K562 (cell line): ENCODE results near the gene KRT31. TPM values are rescaled to one million over a fixed set of nuclear protein-coding genes. Genes with fewer than 3 reads are reported as not detected.

ENCODE experiments used
- ATAC-seq: fragments of 200-7000 bp; cut with Tn5 transposase; 3 replicates; pipeline ENCODE4 v1.9.1; 2020; ENCODE audit warnings: moderate library complexity
- Bru-seq: library from RNA; stranded (reverse); fragments of 400-500 nt; gene quantifications from one replicate; lab custom pipeline; 2021; lab: Mats Ljungman, UMichigan
- BruChase-seq, 2 experiments: library from RNA; stranded (reverse); fragments of 400-500 nt; gene quantifications; one replicate each; lab custom pipeline; 2021; lab: Mats Ljungman, UMichigan
- BruUV-seq: library from RNA; stranded (reverse); fragments of 400-500 nt; replicated peaks from 2 replicates; lab custom pipeline; 2021; lab: Mats Ljungman, UMichigan
- CTCF ChIA-PET: fragments of 300-600 bp; formaldehyde crosslinking; extraction: SDS; loops from one replicate; lab custom pipeline; 2021; ENCODE audit warnings: low intra/inter-chr PET ratio; lab: Yijun Ruan, JAX
- POLR2A ChIA-PET: fragments of 300-600, 350-650 bp; sonication (Branson Sonifier 250); formaldehyde crosslinking; extraction: SDS; loops from one replicate; lab custom pipeline; 2021; ENCODE audit warnings: antibody characterized with exemption, inconsistent platforms; lab: Yijun Ruan, JAX
- DNase-seq, 4 experiments: peaks; one replicate each; pipeline versions ENCODE4 v3.0.0 to v3.0.0-alpha.2; 2011 to 2018; ENCODE audit warnings: low spot score in 3 of 4, mixed read lengths in 3 of 4; ENCODE audit errors: extremely low read depth in 1 of 4
- FAIRE-seq: peaks from 2 replicates; lab custom pipeline; 2011; peaks lifted over from hg19 to GRCh38; lab: Jason Lieb, UNC
- H2AFZ ChIP-seq: 2 replicates; pipeline ENCODE4 v1.6.0; 2011; ENCODE audit warnings: low read depth, low read length, control low read depth, inconsistent platforms
- H3K27ac ChIP-seq: fragments of 200-600 bp; 3 replicates; pipeline ENCODE4 v1.8.0; 2011; ENCODE audit warnings: low read depth, mild to moderate bottlenecking, control low read depth, inconsistent platforms, low read length, moderate library complexity, mixed read lengths; ENCODE audit errors: extremely low read depth
- H3K27me3 ChIP-seq, 2 experiments: fragments of 300-600 bp in 1 of 2; 2 replicates in 1 of 2; 3 replicates in 1 of 2; pipeline versions ENCODE4 v1.6.0 to v1.8.0; 2011; ENCODE audit warnings: inconsistent platforms in 2 of 2, low read length in 2 of 2, mild to moderate bottlenecking in 1 of 2, mixed read lengths in 1 of 2, moderate library complexity in 1 of 2; ENCODE audit not compliant: control insufficient read depth in 2 of 2, insufficient read depth in 2 of 2
- H3K36me3 ChIP-seq: fragments of 300-600 bp; 3 replicates; pipeline ENCODE4 v1.8.0; 2011; ENCODE audit warnings: mild to moderate bottlenecking, low read length, inconsistent platforms; ENCODE audit not compliant: control insufficient read depth, insufficient read depth
- H3K4me1 ChIP-seq, 2 experiments: fragments of 200-600 bp in 1 of 2; replicated peaks in 1 of 2; 2 replicates in 1 of 2; 3 replicates in 1 of 2; pipeline versions ENCODE4 v1.5.1 to v1.8.0; 2011; ENCODE audit warnings: inconsistent platforms in 2 of 2, low read length in 2 of 2, mild to moderate bottlenecking in 1 of 2, mixed read lengths in 1 of 2, moderate library complexity in 1 of 2; ENCODE audit not compliant: control insufficient read depth in 2 of 2, insufficient read depth in 2 of 2
- H3K4me2 ChIP-seq: 2 replicates; pipeline ENCODE4 v1.6.1; 2011; ENCODE audit warnings: low read length, control low read depth, inconsistent platforms, mixed read lengths; ENCODE audit not compliant: insufficient read depth
- H3K4me3 ChIP-seq: fragments of 200-600 bp; sonication (generic), shearing (Covaris generic); 2 replicates; pipeline ENCODE4 v1.5.1; 2016; ENCODE audit warnings: control low read depth, inconsistent platforms
- H3K79me2 ChIP-seq: fragments of 200-600 bp; 3 replicates; pipeline ENCODE4 v1.8.0; 2011; ENCODE audit warnings: low read length, inconsistent platforms; ENCODE audit not compliant: control insufficient read depth, insufficient read depth
- H3K9ac ChIP-seq, 2 experiments: 2 replicates each; pipeline versions ENCODE4 v1.6.0 to v1.6.1; 2011; ENCODE audit warnings: low read depth in 2 of 2, low read length in 2 of 2, control low read depth in 1 of 2, inconsistent platforms in 1 of 2, mild to moderate bottlenecking in 1 of 2, mixed read lengths in 1 of 2; ENCODE audit not compliant: insufficient read depth in 1 of 2
- H3K9me1 ChIP-seq: one replicate; pipeline ENCODE4 v1.6.0; 2011; ENCODE audit warnings: inconsistent platforms, mild to moderate bottlenecking, low read length, moderate library complexity; ENCODE audit not compliant: control insufficient read depth, insufficient read depth
- H3K9me3 ChIP-seq: replicated peaks from 2 replicates; pipeline ENCODE4 v1.5.1; 2011; ENCODE audit warnings: low read depth, low read length, inconsistent platforms; ENCODE audit not compliant: control insufficient read depth, insufficient read depth
- H4K20me1 ChIP-seq: replicated peaks from 2 replicates; pipeline ENCODE4 v1.6.1; 2011; ENCODE audit warnings: low read length, inconsistent platforms, mixed read lengths; ENCODE audit not compliant: control insufficient read depth, insufficient read depth
- GTF2E2 ChIP-seq: fragments of 200-800 bp; sonication (Bioruptor generic); IDR thresholded peaks from 2 replicates; pipeline ENCODE4 v1.6.1; 2016; ENCODE audit warnings: missing genetic modification characterization, missing compliant biosample characterization
- SMAD4 ChIP-seq: fragments of 250-450 bp; sonication (Bioruptor Pico); conservative IDR thresholded peaks from 2 replicates; pipeline ENCODE4 v1.8.0; 2021; ENCODE audit warnings: inconsistent platforms, mild to moderate bottlenecking, moderate library complexity
- SMARCC2 ChIP-seq: fragments of 450-650 bp; IDR thresholded peaks from 2 replicates; pipeline ENCODE4 v1.6.1; 2017; ENCODE audit warnings: antibody characterized with exemption, moderate library complexity, mild to moderate bottlenecking, low read depth
- STAG1 ChIP-seq: sonication (generic); formaldehyde crosslinking; IDR thresholded peaks from 2 replicates; pipeline ENCODE4 v1.5.0; 2020; ENCODE audit warnings: missing genetic modification reagents, borderline replicate concordance
- WGBS: fragments of 100-300 bp; shearing (Covaris generic); methylation state at CpG from one replicate; pipeline ENCODE4 v1.1.6; 2016; ENCODE audit warnings: low coverage, mixed read lengths; ENCODE audit not compliant: insufficient coverage; ENCODE audit errors: missing lambda C conversion rate; 5-methylcytosine and 5-hydroxymethylcytosine counted together
- in situ Hi-C: fragments of 300-500 bp; cut with MboI; formaldehyde crosslinking; loops from 4 replicates; pipeline ENCODE4 v1.15.0; 2018; ENCODE audit warnings: inconsistent platforms, mixed read lengths
- intact Hi-C: fragments of 100-400 bp; cut with micrococcal nuclease; formaldehyde crosslinking; loops from 2 replicates; pipeline ENCODE4 v1.14.2; 2022
- long read RNA-seq, 3 experiments: library from polyadenylated mRNA in 2 of 3; library from RNA in 1 of 3; unstranded in 2 of 3; stranded (forward) in 1 of 3; transcript quantifications; one replicate each; pipeline ENCODE4 v2.0.0, GENCODE V29; 2019 to 2022
- polyA minus RNA-seq, 3 experiments: library from RNA; depleted of rRNA, polyadenylated mRNA; stranded (reverse); fragments of >200 nt; gene quantifications; 2 replicates each; pipeline ENCODE4 v1.2.3, GENCODE V29; 2011
- polyA plus RNA-seq, 8 experiments: library from polyadenylated mRNA; depleted of rRNA in 4 of 8; stranded (reverse) in 5 of 8; unstranded in 3 of 8; fragments of >200 nt; fragmentation: Nextera tagmentation in 2 of 8; fragmentation: Illumina TruSeq in 1 of 8; extraction: Ambion mirVana in 2 of 8; extraction: Trizol in 1 of 8; gene quantifications; 2 replicates each; pipeline versions ENCODE4 v1.2.1 to v1.2.3, GENCODE V29; 2011 to 2014; ENCODE audit warnings: inconsistent platforms in 1 of 8, missing spikeins in 1 of 8
- total RNA-seq, 7 experiments: library from RNA; depleted of rRNA in 6 of 7; stranded (reverse); fragments of >200 nt in 6 of 7; fragmentation: Illumina TruSeq in 2 of 7; extraction: Trizol in 2 of 7; gene quantifications; 2 replicates each; pipeline versions ENCODE4 v1.2.1 to v1.2.3, GENCODE V29; 2011 to 2021; ENCODE audit warnings: low replicate concordance in 1 of 7
- TF ChIP-seq, protein P1 (sequence below), 2 experiments: fragments of 450-650 bp in 1 of 2; IDR thresholded peaks; 2 replicates each; pipeline ENCODE4 v1.6.1; 2011 to 2017; ENCODE audit warnings: low read depth in 2 of 2, antibody characterized with exemption in 1 of 2, borderline replicate concordance in 1 of 2, low read length in 1 of 2, mild to moderate bottlenecking in 1 of 2, mixed read lengths in 1 of 2; ENCODE audit not compliant: control insufficient read depth in 1 of 2

The KRT31 gene
- total RNA-seq (2011; cell fraction: chromatin; rRNA removed; ENCODE audit: low replicate concordance) = not detected in 2 replicates
- total RNA-seq (2011; cell fraction: nucleolus; rRNA removed) = not detected in 2 replicates
- total RNA-seq (2011; cell fraction: nucleoplasm; rRNA removed) = not detected in 2 replicates
- total RNA-seq (2014; rRNA removed) = not detected in 2 replicates
- total RNA-seq (2014; rRNA removed; fragmentation: Illumina TruSeq; extraction: Trizol) = not detected in 2 replicates
- not detected in 2 replicates for total RNA-seq (2015; rRNA removed; fragmentation: Illumina TruSeq; extraction: Trizol)
- total RNA-seq (2021) = not detected in 2 replicates
- polyA plus RNA-seq (2011; rRNA removed) = not detected in 2 replicates
- not detected in 2 replicates for polyA plus RNA-seq (2011; cell fraction: cytosol; rRNA removed)
- not detected in 2 replicates for polyA plus RNA-seq (2011; cell fraction: nucleus; rRNA removed)
- polyA plus RNA-seq (2012) = not detected in 2 replicates
- not detected in 2 replicates for polyA plus RNA-seq (2014; fragmentation: Illumina TruSeq; extraction: Trizol)
- not detected for polyA plus RNA-seq (2014; fragmentation: Nextera tagmentation; extraction: Ambion mirVana)
- polyA plus RNA-seq (2014; rRNA removed) = not detected in 2 replicates
- not detected in 2 replicates for polyA minus RNA-seq (2011; rRNA and poly(A)+ RNA removed)
- not detected in 2 replicates for polyA minus RNA-seq (2011; cell fraction: cytosol; rRNA and poly(A)+ RNA removed)
- polyA minus RNA-seq (2011; cell fraction: nucleus; rRNA and poly(A)+ RNA removed) = not detected in 2 replicates
- not detected for Bru-seq, nascent RNA
- not detected for BruChase-seq, experiment 1, labeled RNA remaining after a 2-hour chase
- not detected for BruChase-seq, experiment 2, labeled RNA remaining after a 6-hour chase
- long read RNA-seq, experiment 1 = 0 reads
- long read RNA-seq, experiment 2 = 0 reads
- long read RNA-seq, experiment 3 = 0 reads

DNA sequence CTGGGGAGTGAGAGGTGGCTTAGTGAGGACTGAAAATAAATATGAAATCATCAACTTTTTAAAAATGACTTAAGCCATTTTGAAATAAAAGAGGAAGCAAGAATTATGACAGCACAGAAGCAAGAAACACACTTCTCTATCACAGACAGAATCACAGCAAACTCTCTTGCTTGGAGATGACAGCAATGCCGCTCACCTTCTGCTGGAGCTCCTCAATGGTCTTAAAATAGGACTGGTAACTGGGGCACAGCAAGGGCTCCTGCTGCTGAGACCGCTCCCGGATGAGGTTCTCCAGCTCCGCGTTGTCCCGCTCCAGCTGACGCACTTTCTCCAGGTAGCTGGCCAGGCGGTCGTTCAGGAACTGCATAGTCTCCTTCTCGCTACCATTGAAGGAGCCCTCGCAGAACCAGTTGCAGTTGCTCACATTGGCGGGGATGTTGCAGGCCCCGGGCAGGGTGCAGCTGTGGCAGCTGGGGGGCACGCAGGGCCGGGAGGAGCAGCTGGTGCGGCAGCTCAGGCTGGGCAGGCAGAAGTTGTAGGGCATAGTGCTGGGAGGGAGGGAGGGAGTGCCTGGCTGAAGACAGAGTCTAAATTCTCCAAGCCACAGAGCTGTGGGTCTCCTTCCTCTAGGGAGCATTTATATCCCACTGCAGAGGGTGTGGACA lies at the start of gene KRT31:
Gene KRT31, minus strand, starts transcription at position 613 of the 665 bp plus-strand sequence. Its CDS starts 69 bp downstream, at position 544.
- ChIA-PET CTCF (no interaction called here), POLR2A (no interaction called here)
- no peak within 1 kb of the TSS for H3K9ac ChIP-seq
- no peaks in the 10 kb centered on the region for H3K9me3 ChIP-seq
- no peaks in the 10 kb centered on the region for H3K79me2 ChIP-seq
- no peak within 1 kb of the TSS for H3K4me2 ChIP-seq
- H4K20me1 ChIP-seq = no peaks in the 10 kb centered on the region; the same call in 1 of the 2 replicates
- no peak within 1 kb of the TSS for H3K4me3 ChIP-seq
- BruUV-seq = no TSS peak
- no peaks in the 10 kb centered on the region for H3K36me3 ChIP-seq
- TF ChIP-seq, protein P1, sequence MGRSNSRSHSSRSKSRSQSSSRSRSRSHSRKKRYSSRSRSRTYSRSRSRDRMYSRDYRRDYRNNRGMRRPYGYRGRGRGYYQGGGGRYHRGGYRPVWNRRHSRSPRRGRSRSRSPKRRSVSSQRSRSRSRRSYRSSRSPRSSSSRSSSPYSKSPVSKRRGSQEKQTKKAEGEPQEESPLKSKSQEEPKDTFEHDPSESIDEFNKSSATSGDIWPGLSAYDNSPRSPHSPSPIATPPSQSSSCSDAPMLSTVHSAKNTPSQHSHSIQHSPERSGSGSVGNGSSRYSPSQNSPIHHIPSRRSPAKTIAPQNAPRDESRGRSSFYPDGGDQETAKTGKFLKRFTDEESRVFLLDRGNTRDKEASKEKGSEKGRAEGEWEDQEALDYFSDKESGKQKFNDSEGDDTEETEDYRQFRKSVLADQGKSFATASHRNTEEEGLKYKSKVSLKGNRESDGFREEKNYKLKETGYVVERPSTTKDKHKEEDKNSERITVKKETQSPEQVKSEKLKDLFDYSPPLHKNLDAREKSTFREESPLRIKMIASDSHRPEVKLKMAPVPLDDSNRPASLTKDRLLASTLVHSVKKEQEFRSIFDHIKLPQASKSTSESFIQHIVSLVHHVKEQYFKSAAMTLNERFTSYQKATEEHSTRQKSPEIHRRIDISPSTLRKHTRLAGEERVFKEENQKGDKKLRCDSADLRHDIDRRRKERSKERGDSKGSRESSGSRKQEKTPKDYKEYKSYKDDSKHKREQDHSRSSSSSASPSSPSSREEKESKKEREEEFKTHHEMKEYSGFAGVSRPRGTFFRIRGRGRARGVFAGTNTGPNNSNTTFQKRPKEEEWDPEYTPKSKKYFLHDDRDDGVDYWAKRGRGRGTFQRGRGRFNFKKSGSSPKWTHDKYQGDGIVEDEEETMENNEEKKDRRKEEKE (IDR thresholded peaks at IDR 0.05; ENCODE audit: borderline replicate concordance in 1 of 2, control insufficient read depth in 1 of 2, low read depth in 2 of 2, low read length in 1 of 2) = no peak
- TF ChIP-seq STAG1 (CRISPR knock-in tag) = no peak
- TF ChIP-seq SMARCC2 = no peak
- TF ChIP-seq GTF2E2 (tag) = no peak
- no peak for TF ChIP-seq SMAD4 (CRISPR knock-in tag)
- peaks cover 4 to 44% of the 10 kb centered on the region in 2 experiments for H3K27me3 ChIP-seq
- no peak for DNase-seq
- intact Hi-C loops = no loop called here
- WGBS = 1% methylated on average over 13 of the region's 16 CpGs
- no peak within 1 kb of the TSS for H2AFZ ChIP-seq
- no peaks in the 10 kb centered on the region for H3K4me1 ChIP-seq
- in situ Hi-C loops = no loop called here
- H3K9me1 ChIP-seq = no peaks in the 10 kb centered on the region
- FAIRE-seq = no peak
- no peak for ATAC-seq
- H3K27ac ChIP-seq = no peak within 1 kb of the TSS
